ELF-1 (cell line): ENCODE data around the gene TRAPPC10.

Experiments
- DNase-seq: peaks from one replicate; pipeline ENCODE4 v3.0.0-alpha.2; 2016; ENCODE audit warnings: low read depth, low spot score

Gene TRAPPC10

GRCh38 chr21:43981871-43982210 is 30.3 kb upstream of the TRAPPC10 start:
- DNase-seq, result peak; percentile 27

- DNase-seq, result no peak
Observed at GRCh38 chr21:43982489-43983078, 29.5 kb upstream of the TRAPPC10 start.

GRCh38 chr21:43983390-43983789 is 28.7 kb upstream of the TRAPPC10 start:
- DNase-seq, result no peak

- DNase-seq, result no peak
Observed at GRCh38 chr21:43983860-43984420, 28.2 kb upstream of the TRAPPC10 start.

- DNase-seq, result no peak
Observed at GRCh38 chr21:43984905-43985689, 27.0 kb upstream of the TRAPPC10 start.

GRCh38 chr21:43985690-43986251 is 26.3 kb upstream of the TRAPPC10 start:
- peak; percentile 47 for DNase-seq

GRCh38 chr21:43986544-43987451 is 25.3 kb upstream of the TRAPPC10 start:
- no peak for DNase-seq

GRCh38 chr21:43987509-43987908 is 24.6 kb upstream of the TRAPPC10 start:
- DNase-seq, result no peak

GRCh38 chr21:43988016-43988415 is 24.1 kb upstream of the TRAPPC10 start:
- DNase-seq, result no peak

- DNase-seq, result no peak
Observed at GRCh38 chr21:43988506-43989230, 23.4 kb upstream of the TRAPPC10 start.

GRCh38 chr21:43989401-43989800 is 22.7 kb upstream of the TRAPPC10 start:
- no peak for DNase-seq

GRCh38 chr21:43991447-43991991 is 20.6 kb upstream of the TRAPPC10 start:
- DNase-seq, result peak; percentile 30

- no peak for DNase-seq
Observed at GRCh38 chr21:43992121-43992520, 20.0 kb upstream of the TRAPPC10 start.

- no peak for DNase-seq
Observed at GRCh38 chr21:43993420-43993934, 18.6 kb upstream of the TRAPPC10 start.

GRCh38 chr21:43994085-43994484 is 18.0 kb upstream of the TRAPPC10 start:
- no peak for DNase-seq

GRCh38 chr21:43994646-43995045 is 17.5 kb upstream of the TRAPPC10 start:
- DNase-seq, result no peak

- DNase-seq, result no peak
Observed at GRCh38 chr21:43995521-43996105, 16.5 kb upstream of the TRAPPC10 start.

GRCh38 chr21:43997766-43998742 is 14.1 kb upstream of the TRAPPC10 start:
- no peak for DNase-seq

- DNase-seq, result no peak
Observed at GRCh38 chr21:44000360-44000759, 11.7 kb upstream of the TRAPPC10 start.
